Measurements from ENCODE around the gene POM121. TPM values are rescaled to one million over a fixed set of nuclear protein-coding genes. Genes with fewer than 3 reads are reported as not detected.
"Not testable (repeated sequence)": the region's sequence is repeated elsewhere in the genome, so short reads cannot be mapped to it uniquely, and the experiment has no call there.

POM121 gene
- total RNA-seq, 1 experiment from 2014 or later: 11.3 TPM

DNA sequence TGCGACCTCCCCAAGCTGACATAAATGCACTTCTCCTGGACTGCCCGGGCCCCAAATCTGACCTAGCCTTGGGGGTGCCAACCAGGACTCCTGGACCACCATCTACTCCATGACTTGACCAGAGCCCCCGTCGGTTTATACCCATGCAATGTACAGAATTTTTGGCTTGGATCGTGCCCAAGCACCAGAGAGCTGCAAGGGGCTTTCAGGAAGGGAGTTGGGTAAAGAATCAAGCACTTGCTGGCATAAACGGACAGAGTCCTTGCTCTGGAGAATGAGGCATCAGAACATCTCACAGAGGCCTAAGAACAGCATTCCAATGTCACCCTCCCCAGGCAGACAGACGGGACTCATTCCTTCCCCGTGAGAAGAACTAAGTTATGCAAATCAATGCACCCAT lies 38.2 kb downstream of the POM121 start:
- H3K27me3 ChIP-seq (ENCODE audit: control insufficient read depth, insufficient read depth, low read length); H3K4me3 ChIP-seq (ENCODE audit: insufficient read depth, low read depth, low read length); H3K36me3 ChIP-seq (replicated peaks; ENCODE audit: control insufficient read depth, insufficient read depth, low read length); DNase-seq: not testable (repeated sequence)

DNA sequence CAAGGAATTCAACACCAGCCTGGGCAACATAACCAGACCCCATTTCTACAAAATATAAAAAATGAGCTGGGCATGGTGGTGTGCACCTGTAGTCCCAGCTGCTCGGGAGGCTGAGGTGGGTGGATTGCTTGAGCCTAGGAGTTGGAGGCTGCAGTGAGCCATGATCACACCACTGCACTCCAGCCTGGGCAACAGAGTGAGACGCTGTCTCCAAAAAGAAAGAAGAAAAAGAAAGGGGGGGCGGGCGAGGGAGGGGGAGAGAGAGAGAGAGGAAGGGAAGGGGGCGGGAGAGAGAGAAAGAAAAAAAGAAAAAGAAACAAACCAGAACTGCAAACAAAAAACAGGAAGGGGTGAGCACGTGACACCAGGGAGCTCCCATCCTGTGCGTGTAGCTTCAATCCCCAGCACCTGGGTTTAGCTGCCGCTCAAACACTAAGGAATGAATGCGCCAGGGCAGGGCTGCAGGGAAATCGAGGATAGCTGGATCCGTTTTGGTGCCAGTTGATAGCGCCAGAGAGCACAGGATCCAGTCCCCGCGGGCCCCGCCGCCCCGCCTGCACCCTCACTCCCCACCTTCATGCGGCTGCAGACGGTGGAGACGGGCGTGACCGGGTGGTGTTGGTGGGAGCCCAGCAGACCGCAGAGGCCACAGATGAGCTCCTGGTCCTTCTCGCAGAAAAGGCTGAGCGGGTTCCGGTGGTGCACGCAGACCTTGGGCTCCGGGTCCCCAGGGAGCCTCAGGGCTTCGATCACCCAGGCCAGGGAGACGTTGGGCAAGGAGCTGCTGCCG lies 40.5 kb downstream of the POM121 start:
- not testable (repeated sequence) for DNase-seq; H3K36me3 ChIP-seq (replicated peaks; ENCODE audit: control insufficient read depth, insufficient read depth, low read length); H3K27me3 ChIP-seq (ENCODE audit: control insufficient read depth, insufficient read depth, low read length); H3K4me3 ChIP-seq (ENCODE audit: insufficient read depth, low read depth, low read length)

DNA sequence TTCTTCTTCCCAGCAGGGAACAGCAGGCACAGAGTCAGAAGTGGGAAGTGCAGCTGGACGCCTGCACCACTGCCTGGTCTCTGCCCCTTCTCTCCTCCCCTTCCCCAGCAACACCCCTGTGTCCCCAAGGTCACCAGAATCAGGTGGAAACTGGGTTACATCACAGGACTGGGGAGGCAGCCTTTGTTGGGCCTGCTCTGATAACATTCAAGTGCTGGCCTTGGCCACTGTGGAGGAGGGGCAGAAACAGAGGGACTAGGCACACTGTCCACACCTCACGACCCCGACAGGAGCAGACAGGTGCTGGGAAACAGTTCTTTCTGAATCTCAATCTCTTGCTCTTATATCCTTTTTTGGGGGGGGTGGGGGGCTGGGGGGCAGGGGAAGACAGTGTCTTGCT lies 42.0 kb downstream of the POM121 start:
- DNase-seq: not testable (repeated sequence)

DNA sequence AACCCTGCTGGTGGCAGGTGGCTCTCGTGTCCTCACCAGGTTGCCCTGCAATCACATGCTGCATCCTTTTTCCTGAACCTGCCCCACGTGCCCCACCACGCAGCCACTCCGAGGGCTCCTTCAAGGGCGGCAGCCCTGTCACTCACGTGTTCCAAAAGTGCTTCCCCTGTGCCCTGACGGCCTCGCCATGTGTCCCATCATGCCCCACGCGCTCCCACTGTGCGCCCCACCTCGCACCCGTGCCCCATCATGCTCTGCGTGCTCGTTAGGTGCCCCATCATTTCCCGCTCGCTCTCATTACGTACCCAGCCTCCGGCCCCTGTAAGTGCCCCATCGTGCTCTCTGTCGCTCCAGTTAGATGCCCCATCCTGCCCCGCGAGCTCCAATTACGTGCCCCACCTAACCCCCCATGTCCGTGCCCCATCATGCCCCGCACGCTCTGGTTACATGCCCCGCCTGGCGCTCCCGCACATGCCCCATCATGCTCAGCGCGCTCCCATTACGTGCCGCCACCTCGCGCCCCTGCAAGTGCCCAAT lies 44.2 kb downstream of the POM121 start, which contains the start of gene TRIM74:
TSS of gene TRIM74 (minus strand) at position 487 of the 537 bp plus-strand sequence. CDS start 3,309 bp downstream, outside the sequence.
- H3K27me3 ChIP-seq (ENCODE audit: control insufficient read depth, insufficient read depth, low read length); H3K4me3 ChIP-seq (ENCODE audit: insufficient read depth, low read depth, low read length); DNase-seq; H3K36me3 ChIP-seq (replicated peaks; ENCODE audit: control insufficient read depth, insufficient read depth, low read length): not testable (repeated sequence)

More for the DNA sequence above, 42.0 kb downstream of the POM121 start:
- not testable (repeated sequence) for H3K27me3 ChIP-seq (ENCODE audit: control insufficient read depth, insufficient read depth, low read length); H3K4me3 ChIP-seq (ENCODE audit: insufficient read depth, low read depth, low read length); H3K36me3 ChIP-seq (replicated peaks; ENCODE audit: control insufficient read depth, insufficient read depth, low read length)

- H3K27me3 ChIP-seq (ENCODE audit: control insufficient read depth, insufficient read depth, low read length); DNase-seq; H3K36me3 ChIP-seq (replicated peaks; ENCODE audit: control insufficient read depth, insufficient read depth, low read length); H3K4me3 ChIP-seq (ENCODE audit: insufficient read depth, low read depth, low read length): not testable (repeated sequence)
Observed at GRCh38 chr7:72969688-72970087, 44.8 kb downstream of the POM121 start.

GRCh38 chr7:72971505-72971904 lies 46.6 kb downstream of the POM121 start:
- DNase-seq; H3K4me3 ChIP-seq (ENCODE audit: insufficient read depth, low read depth, low read length); H3K27me3 ChIP-seq (ENCODE audit: control insufficient read depth, insufficient read depth, low read length); H3K36me3 ChIP-seq (replicated peaks; ENCODE audit: control insufficient read depth, insufficient read depth, low read length): not testable (repeated sequence)

DNA sequence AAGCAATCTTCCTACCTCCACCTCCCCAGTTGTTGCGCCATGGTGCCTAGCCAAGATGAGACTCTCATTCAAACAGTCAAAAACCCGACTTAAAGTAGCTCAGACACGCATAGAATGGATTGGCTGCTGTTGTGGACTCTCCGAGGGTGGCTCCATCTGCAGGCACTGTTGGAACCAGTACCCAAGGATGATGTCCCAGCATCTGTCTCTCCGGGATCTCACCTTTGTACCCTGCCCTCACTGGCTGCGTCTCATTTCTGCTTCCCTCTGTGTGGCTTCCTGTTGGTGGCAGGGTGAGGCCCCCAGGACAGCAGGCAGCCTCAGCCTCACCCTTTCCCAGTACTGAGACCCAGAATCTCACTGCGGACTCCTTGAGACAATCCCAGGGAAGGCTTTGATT lies 49.9 kb downstream of the POM121 start:
- not testable (repeated sequence) for H3K27me3 ChIP-seq (ENCODE audit: control insufficient read depth, insufficient read depth, low read length); H3K4me3 ChIP-seq (ENCODE audit: insufficient read depth, low read depth, low read length); H3K36me3 ChIP-seq (replicated peaks; ENCODE audit: control insufficient read depth, insufficient read depth, low read length); DNase-seq

GRCh38 chr7:72975656-72976286 lies 50.9 kb downstream of the POM121 start:
- not testable (repeated sequence) for H3K27me3 ChIP-seq (ENCODE audit: control insufficient read depth, insufficient read depth, low read length); H3K36me3 ChIP-seq (replicated peaks; ENCODE audit: control insufficient read depth, insufficient read depth, low read length); DNase-seq; H3K4me3 ChIP-seq (ENCODE audit: insufficient read depth, low read depth, low read length)

DNA sequence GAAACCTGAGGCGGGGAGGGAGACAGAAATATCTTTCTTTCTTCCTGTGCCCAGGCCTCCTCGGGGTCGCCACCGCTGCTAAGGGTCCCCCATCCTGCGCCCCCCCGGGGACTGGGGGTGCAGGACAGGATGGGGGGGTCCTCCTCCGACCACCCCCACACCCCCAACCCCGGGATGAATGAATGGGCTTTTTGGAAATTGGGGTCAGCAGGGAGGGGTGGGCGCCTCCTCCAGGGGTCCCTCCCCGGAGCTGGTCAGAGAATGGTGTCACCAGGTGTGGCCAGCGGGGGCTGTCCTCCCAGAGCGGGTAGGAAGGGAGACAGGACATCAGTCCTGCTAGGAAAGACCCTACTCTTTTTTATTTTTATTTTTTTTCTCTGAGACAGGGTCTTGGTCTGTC lies 51.5 kb downstream of the POM121 start:
- DNase-seq; H3K27me3 ChIP-seq (ENCODE audit: control insufficient read depth, insufficient read depth, low read length); H3K4me3 ChIP-seq (ENCODE audit: insufficient read depth, low read depth, low read length); H3K36me3 ChIP-seq (replicated peaks; ENCODE audit: control insufficient read depth, insufficient read depth, low read length): not testable (repeated sequence)

DNA sequence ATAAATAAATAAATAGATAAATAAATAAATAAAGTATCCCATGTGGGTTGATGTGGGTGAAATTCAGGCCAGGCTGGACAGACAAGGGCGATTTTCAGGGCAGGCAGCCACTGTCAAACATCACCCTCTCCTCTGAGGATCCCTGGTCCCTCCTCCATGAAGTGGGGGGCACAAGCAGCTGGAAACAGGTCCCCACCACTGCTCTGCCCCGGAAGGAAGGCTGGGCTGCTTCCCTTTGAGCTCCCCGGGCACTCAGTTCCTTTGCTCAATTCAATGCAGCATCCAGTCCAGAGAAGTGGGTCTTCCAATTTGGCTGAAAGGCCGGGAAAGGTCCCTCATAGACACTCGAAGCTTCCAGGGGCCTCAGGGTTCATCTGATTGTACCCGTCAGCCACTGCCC lies 55.5 kb downstream of the POM121 start:
- not testable (repeated sequence) for H3K4me3 ChIP-seq (ENCODE audit: insufficient read depth, low read depth, low read length); H3K27me3 ChIP-seq (ENCODE audit: control insufficient read depth, insufficient read depth, low read length); H3K36me3 ChIP-seq (replicated peaks; ENCODE audit: control insufficient read depth, insufficient read depth, low read length); DNase-seq

DNA sequence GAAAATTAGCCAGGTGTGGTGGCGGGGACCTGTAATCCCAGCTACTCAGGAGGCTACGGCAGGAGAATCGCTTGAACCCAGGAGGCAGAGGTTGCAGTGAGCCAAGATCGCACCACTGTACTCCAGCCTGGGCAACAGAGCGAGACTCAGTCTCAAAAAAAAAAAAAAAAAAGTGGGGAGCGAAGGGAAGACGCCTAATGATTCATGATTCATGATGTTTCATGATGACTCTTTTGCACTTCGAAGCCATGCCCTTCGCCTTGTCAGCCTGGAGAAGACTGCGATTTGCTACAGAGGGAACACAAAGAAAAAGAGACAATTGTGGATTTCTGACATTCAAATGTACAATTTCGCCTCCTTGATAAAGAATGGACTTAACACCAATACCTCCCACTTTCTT lies 57.2 kb downstream of the POM121 start:
- H3K27me3 ChIP-seq (ENCODE audit: control insufficient read depth, insufficient read depth, low read length); DNase-seq; H3K36me3 ChIP-seq (replicated peaks; ENCODE audit: control insufficient read depth, insufficient read depth, low read length); H3K4me3 ChIP-seq (ENCODE audit: insufficient read depth, low read depth, low read length): not testable (repeated sequence)

DNA sequence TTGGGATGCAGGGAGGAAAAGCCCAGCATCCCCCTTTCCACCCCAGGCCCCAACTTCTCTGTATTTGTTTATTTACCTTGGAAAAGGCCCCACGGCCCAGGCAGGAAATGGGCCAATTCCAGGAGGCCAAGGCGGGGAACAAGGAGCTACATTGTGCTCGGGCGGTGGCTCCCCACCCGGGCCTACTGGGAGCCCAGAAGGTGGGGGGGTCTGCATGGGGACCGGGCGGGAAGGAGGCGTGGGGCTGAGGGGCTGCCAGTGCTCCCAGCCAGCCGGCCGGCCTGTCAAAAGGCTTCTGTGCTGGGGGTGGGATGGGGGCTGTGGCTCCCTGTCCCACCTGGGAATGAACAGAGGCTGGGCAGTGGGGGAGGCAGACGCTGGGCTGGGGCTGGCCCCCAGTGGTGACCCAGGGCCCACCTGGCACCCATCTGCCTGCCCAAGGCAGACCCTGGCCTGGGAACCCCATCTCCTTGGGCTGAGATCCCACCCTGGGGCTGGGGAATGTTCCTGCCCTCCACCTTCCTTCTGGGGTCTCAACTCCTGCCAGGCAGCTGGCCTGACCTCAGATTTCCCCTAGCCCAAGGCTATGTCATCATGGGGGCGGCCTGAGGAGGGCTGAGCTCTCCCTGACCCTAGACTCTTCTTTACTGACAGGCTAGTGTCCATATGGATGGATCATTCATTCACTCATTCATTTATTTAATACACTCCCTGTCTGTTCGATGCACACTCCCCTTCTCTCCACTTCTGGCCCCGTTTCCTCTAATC lies 65.4 kb downstream of the POM121 start:
- H3K4me3 ChIP-seq (ENCODE audit: insufficient read depth, low read depth, low read length); H3K36me3 ChIP-seq (replicated peaks; ENCODE audit: control insufficient read depth, insufficient read depth, low read length); DNase-seq; H3K27me3 ChIP-seq (ENCODE audit: control insufficient read depth, insufficient read depth, low read length): not testable (repeated sequence)

- H3K36me3 ChIP-seq (replicated peaks; ENCODE audit: control insufficient read depth, insufficient read depth, low read length); H3K4me3 ChIP-seq (ENCODE audit: insufficient read depth, low read depth, low read length); DNase-seq; H3K27me3 ChIP-seq (ENCODE audit: control insufficient read depth, insufficient read depth, low read length): not testable (repeated sequence)
Observed at GRCh38 chr7:72995484-72995883, 70.6 kb downstream of the POM121 start.

DNA sequence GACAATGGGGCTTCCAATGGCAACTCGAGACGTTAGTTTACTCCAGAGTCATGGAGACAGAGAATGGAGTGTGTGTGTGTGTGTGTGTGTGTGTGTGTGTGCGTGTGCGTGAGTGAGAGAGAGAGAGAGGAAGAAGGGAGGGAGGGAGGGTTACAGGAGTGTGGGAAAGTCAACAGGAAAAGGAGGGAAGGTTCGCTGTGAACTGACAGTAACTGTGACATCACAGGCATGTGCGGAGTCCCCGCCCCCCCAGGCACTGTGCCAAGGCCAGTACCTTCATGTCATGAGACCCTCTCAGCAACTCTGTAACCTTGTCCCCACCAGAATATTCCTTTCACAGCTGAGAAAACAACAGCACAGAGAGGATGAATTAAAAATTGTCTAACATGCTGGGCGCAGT lies 72.6 kb downstream of the POM121 start:
- H3K27me3 ChIP-seq (ENCODE audit: control insufficient read depth, insufficient read depth, low read length); DNase-seq; H3K36me3 ChIP-seq (replicated peaks; ENCODE audit: control insufficient read depth, insufficient read depth, low read length); H3K4me3 ChIP-seq (ENCODE audit: insufficient read depth, low read depth, low read length): not testable (repeated sequence)
